A549 treated with ZK216348 at 1 μM for 4 hours (cell line): ENCODE results near the gene IQCF2. TPM values are rescaled to one million over a fixed set of nuclear protein-coding genes. Genes with fewer than 3 reads are reported as not detected.

Experiments
- total RNA-seq: library from RNA; stranded (reverse); fragments of 200-300 nt; extraction: Qiagen RNA extraction; gene quantifications from 5 replicates; pipeline ENCODE4 v1.2.3, GENCODE V29; 2022; ENCODE audit warnings: low read depth

IQCF2 gene
- not detected in 5 replicates for total RNA-seq

DNA sequence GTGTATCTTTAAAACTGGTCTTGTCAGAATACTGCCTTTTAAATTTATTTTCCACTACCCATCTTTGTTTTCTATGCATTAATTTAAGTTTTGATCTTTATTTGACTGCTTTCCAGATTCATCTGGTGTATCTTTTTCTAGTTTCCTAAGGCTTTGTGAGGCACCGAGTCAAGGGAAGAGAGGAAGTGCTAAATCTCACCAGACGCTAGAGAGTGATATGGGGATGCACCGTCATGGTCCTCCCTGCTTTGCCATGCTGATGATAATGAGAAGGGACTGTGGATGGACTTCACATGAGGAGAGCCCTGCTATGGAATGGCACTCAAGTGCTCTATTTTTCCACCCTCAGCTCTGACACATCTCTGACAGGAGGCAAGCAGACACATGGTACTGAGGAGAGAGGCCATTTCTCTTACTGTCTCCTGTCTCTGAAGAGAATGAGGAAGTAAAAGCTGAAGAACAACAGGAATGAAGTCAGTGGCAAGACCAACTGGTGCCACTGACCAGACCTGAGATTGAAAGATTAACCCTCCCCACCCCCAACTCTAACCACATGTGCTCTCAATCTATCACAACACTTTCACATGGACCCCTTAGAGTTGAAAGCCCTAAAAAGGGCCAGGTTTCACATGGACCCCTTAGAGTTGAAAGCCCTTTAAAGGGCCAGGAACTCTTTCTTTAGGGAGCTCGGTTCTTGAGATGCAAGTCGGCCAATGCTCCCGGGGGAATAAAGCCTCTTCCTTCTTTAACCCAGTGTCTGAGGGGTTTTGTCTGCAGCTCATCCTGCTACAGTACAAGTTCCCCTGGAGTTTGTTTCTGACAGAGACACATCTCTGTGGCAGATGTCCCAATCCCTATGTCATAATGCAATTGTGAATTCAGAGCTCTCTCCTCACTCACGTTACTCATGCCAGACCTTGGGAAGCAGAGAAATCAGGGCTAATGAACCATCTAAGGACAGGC, at the start of gene IQCF2:
Gene IQCF2, plus strand, starts transcription at position 913 of the 963 bp plus-strand sequence. CDS start 52 bp downstream, outside the sequence.

DNA sequence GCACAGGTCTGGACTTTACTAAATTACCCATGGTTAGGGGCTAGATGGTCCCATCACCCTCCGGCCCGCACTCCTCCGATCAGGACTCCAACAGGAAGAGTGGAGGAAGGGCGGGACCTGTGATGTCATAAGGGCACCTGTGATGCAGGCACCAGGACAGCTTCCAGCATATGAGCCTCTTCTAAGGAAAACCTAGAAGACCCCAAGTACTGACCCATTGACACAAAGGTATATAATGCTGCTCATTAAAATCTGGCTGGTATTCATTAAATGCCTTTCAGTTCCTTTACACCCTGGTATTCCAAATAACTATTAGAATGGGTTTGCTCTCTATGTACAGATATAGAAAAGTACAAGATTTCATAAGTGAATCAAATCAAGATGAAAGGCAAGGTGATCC, 14.1 kb downstream of the IQCF2 start, which contains the start of gene IQCF5:
Gene IQCF5, minus strand, starts transcription at position 101 of the 400 bp plus-strand sequence. Its CDS starts 70 bp downstream, at position 31.

Other genes starting within 250 kb of the IQCF2 start
- 50.6 to 79.9 TPM (median 73.0 TPM) in 5 replicates for gene TEX264, start 190.4 kb upstream of the IQCF2 start, total RNA-seq
- gene GRM2, start 154.5 kb upstream of the IQCF2 start, total RNA-seq: 0.07 to 0.24 TPM (median 0.08 TPM) in 3 of 5 replicates, not detected in the others
- not detected in 5 replicates for gene IQCF6, start 82.4 kb upstream of the IQCF2 start, total RNA-seq
- not detected in 5 replicates for gene IQCF5, start 14.0 kb downstream of the IQCF2 start, total RNA-seq
- not detected in 5 replicates for gene IQCF1, start 41.7 kb downstream of the IQCF2 start, total RNA-seq
- 27.8 to 50.3 TPM (median 47.9 TPM) in 5 replicates for gene RRP9, start 80.3 kb downstream of the IQCF2 start, total RNA-seq
- 6.1 to 9.9 TPM (median 9.1 TPM) in 5 replicates for gene PARP3, start 80.7 kb downstream of the IQCF2 start, total RNA-seq
- gene GPR62, start 93.8 kb downstream of the IQCF2 start, total RNA-seq: not detected in 5 replicates
- gene PCBP4, start 105.8 kb downstream of the IQCF2 start, total RNA-seq: 9.3 to 16.6 TPM (median 12.9 TPM) in 5 replicates
- gene ABHD14B, start 112.4 kb downstream of the IQCF2 start, total RNA-seq: 24.3 to 40.6 TPM (median 35.3 TPM) in 5 replicates
- 8.0 to 15.6 TPM (median 14.1 TPM) in 5 replicates for gene ABHD14A, start 113.4 kb downstream of the IQCF2 start, total RNA-seq
- 15.4 to 26.7 TPM (median 23.0 TPM) in 5 replicates for gene ACY1, start 121.9 kb downstream of the IQCF2 start, total RNA-seq
- gene RPL29, start 134.3 kb downstream of the IQCF2 start, total RNA-seq: 1,239 to 1,467 TPM (median 1,300 TPM) in 5 replicates
- gene DUSP7, start 195.0 kb downstream of the IQCF2 start, total RNA-seq: 16.2 to 20.6 TPM (median 18.4 TPM) in 5 replicates